HG02943 (cell line): ENCODE measurements around the gene HYAL3.
"Not testable (repeated sequence)": the region's sequence is repeated elsewhere in the genome, so short reads cannot be mapped to it uniquely, and the experiment has no call there.

Experiments
- ATAC-seq: cut with Tn5 transposase; IDR thresholded peaks from one replicate; pipeline ENCODE4 v1.9.1; 2021; ENCODE audit warnings: mild to moderate bottlenecking, low read depth, moderate library complexity; ENCODE audit not compliant: unreplicated experiment

Gene HYAL3

DNA sequence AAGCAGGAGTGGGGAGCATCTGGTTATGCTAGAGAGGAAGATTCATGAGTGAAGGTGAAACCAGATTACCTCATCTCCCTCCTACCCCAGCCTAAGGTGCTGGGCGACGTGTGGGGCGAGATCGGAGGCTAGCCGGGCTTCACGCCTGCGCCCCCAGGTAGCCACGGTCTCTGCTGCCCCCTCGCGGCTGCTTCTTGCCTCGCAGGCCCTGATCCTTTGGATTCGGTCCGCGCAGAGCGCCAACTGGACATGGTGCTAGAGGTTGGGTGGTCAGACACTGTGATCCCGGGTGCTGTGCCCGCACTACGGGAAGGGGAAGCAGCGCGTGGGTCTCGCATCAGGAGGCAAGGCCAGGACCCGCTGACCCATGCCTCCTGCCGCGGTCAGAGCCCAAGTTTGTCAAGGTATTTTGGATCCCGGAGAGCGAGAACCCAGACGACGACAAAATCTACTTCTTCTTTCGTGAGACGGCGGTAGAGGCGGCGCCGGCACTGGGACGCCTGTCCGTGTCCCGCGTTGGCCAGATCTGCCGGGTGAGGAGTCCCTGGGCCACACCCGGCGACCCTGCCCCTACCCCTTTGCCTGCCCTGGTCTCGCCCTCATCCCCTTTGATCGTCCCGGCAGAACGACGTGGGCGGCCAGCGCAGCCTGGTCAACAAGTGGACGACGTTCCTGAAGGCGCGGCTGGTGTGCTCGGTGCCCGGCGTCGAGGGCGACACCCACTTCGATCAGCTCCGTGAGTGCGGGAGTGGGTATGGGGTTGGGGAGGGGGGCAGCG, 26.1 kb downstream of the HYAL3 start:
- no peak for ATAC-seq

DNA sequence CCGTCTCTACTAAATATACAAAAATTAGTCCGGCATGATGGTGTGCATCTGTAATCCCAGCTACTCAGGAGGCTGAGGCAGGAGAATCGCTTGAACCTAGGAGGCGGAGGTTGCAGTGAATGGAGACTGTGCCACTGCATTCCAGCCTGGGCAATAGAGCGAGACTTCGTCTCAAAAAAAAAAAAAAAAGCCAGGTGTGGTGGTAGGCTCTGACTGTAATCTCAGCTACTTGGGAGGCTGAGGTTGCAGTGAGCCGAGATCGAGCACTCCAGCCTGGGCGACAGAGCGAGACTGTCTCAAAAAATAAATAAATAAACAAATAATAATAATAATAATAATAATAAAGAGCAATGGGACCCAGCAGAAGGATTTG, 26.7 kb downstream of the HYAL3 start:
- not testable (repeated sequence) for ATAC-seq

- ATAC-seq = no peak
These were observed 27.8 kb downstream of the HYAL3 start for GRCh38 chr3:50271314-50271936.

GRCh38 chr3:50270422-50271224, 28.6 kb downstream of the HYAL3 start:
- ATAC-seq = no peak

- ATAC-seq = no peak
These were observed 29.2 kb downstream of the HYAL3 start for GRCh38 chr3:50269977-50270413.

DNA sequence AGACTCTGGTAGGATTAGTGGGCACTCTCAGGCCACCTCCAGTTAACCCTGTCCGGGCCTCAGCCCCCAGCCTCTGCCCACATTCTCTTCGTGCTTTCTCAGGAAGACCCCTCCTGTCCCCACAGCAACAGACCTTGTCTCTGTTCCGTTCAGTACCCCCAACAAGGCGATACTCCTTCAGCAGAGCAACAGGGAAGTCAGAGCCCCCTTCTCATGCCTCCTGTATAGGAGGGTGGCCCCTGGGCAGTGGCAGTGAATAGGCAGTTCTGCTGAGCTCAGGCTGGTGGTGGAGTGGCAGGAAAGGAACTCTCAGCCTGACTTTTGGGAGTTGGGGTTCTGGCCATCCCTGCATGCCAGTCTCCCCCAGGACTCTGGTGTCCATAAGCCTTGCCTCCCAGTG, 29.7 kb downstream of the HYAL3 start:
- ATAC-seq = no peak

GRCh38 chr3:50268703-50269451, 30.3 kb downstream of the HYAL3 start, which contains the start of gene SEMA3B:
Gene SEMA3B, plus strand, starts transcription at chr3:50269147. Its CDS starts 94 bp downstream, at chr3:50269241.
- no peak for ATAC-seq

DNA sequence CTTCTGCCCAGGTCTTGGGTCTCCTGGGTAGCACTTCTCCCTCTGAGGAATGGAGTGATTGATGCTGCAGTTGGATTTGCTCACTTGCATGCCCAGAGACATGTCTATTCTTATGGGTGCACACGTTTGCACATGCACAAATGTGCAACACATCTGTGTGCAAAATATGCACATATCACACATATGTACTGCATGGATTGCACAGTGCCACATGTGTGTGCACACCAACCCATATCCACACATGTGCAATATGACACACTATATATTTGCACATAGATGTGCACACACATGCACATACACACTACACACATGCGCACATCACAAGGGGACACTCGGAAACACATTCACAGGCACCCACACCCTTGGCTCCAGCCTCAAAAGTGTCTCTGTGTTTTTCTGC, 30.9 kb downstream of the HYAL3 start:
- ATAC-seq = no peak

DNA sequence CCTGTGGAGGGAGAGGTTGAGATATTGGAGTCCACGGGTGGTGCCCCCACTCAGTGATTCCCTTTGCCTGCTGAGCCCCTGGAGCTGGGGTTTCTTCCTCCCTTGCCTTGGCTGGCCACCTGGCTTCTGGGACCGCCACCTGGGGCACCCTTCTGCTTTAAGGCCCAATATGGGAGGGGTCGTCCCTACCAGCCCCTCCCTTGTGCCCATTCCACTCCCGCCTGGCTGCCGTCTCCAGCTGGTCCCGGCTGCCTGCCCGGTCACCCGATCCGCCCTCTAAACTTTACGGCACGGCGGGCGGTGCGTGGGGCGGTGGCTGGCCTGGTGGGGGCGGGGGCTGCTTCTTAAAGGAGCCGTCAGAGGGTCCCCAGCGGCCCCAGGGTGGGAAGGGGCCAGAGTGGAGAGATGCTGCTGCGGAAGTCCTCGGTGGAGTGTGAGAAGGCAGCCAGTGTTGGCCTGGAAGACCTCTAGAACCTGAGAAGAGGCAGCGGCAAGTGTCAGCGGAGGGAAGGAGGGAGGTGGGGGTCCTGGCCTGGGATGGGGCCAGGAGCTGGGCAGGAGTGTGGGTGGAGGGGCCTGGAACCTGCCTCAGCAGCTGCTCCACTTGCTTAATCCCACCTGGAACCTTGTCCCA, 31.8 kb downstream of the HYAL3 start:
- no peak for ATAC-seq

DNA sequence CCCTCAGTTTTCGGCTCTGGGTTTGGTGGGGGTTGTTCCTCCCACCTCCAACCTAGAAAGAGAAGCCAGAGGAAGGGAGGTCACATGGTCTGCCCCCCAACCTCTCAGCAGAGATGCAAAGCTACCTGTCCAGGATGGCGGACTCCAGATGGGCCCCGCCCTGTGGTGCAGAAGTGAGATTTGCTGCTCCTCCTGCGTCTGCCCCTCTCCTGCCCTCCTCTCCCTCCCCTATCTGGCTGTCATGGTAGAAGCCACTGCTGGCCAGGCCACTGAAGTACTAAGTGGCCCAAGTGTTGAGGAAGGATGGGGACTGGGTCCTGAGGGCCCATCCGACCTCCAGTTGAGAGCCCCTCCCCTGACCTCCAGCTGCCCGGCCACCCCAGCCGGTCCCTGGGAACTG, 32.4 kb downstream of the HYAL3 start:
- ATAC-seq = no peak

GRCh38 chr3:50266017-50266416, 33.2 kb downstream of the HYAL3 start:
- ATAC-seq = no peak

GRCh38 chr3:50265571-50265970, 33.6 kb downstream of the HYAL3 start:
- no peak for ATAC-seq

DNA sequence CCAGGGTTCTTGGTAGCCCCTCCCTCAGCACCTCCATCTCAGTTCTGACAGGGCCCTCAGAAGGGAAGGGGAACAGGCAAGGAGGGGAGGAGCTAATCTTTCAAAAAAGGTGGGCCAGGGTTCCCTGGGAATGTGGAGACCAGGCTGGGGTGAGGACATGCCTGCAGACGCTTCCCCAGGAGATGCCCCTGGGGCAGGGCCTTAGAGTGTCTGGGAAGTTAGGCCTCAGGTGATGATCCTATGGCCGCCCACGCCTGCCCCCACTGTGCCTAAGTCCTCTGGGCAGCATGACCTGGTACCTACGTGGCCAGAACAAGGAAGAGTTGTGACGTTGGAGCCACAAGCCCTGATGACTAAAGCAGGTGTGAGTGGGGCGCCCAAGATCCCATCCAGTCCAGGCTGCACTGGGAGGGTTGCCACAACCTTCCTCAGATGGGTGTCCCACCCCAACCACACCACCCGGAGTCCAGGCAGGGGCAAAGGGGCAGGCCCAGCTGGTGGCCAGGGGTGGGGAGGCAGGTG, 34.2 kb downstream of the HYAL3 start:
- ATAC-seq = no peak

DNA sequence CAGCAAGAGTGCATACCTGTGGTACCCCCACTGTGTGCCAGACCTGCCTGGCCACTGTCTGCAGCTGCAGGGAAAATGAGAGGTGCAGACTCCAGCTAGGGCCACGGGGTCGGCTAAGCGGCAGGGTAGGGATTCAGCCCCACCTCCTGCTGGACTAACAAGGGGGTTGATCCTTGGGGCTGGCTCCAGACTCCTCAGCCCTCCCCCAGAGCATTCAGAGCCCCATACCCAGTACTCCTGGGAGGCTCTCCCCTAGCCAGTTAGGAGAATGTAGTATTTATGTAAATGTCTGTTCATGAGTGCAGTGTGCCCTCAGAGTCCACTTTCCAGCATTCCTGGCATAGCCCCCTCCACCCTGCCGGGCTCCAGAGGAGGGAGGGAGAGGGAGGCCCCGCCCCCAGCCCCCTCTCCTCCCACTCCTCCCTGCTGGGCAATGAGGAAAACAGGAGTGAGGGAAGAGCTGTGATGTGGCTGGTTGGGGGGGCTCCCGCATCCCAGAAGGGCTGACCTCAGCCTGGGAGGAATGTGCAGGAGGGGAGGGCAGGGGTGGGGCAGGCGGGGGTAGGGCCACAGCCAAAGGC, 34.7 kb downstream of the HYAL3 start:
- ATAC-seq = no peak

DNA sequence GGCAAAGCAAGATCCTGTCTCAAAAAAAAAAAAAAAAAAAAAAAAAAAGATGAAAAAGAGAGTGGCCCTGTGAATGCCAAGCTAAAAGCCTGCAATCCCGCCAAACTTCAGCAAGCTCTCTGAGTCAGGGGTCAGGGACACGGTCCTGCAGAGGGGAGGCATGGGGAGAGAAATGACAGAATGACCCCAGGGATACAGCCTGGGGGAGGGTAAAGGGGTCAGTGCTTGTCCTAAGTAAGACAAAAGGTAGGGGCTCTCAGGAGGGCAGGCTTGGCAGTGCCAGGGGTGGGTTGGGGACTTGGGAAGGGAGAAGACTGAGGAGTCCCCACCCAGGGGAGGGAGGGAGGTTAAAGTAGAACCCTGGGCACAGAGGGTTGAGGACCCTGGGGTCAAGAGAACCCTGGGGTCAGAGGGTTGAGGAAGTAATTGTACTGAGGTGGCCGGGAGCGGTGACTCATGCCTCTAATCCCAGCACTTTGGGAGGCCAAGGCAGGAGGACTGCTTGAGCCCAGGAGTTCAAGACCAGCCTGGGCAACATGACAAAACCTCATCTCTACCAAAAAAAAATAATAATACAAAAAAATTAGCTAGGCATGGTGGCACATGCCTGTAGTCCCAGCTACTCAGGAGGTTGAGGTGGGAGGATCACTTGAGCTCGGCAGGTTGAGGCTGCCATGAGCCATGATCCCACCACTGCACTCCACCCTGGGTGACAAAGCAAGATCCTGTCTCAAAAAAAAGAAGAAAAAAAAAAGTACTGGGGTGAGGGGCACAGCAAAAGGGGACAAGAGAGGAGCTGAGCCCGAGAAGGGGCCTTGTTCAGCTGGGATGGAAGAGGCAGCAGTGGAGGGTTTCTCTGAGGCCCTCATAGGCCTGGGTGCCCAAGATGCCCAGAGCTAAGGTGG, 35.5 kb downstream of the HYAL3 start:
- ATAC-seq = no peak

GRCh38 chr3:50262778-50263177, 36.4 kb downstream of the HYAL3 start:
- ATAC-seq = no peak

DNA sequence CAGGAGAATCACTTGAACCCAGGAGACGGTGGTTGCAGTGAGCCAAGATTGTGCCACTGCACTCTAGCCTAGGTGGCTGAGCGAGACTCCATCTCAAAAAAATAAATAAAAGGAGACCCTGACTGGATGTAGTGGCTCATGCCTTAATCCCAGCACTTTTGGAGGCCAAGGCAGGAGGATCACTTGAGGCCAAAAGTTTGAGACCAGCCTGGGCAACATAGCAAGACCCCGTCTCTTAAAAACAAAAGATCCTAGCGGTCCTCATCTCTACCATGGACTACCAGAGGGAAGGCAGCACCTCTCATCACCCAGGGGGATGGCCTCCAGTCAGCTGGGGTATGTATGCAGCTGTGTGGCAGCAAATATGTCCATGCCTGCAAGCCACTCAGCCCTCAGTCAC, 37.0 kb downstream of the HYAL3 start:
- ATAC-seq = not testable (repeated sequence)

DNA sequence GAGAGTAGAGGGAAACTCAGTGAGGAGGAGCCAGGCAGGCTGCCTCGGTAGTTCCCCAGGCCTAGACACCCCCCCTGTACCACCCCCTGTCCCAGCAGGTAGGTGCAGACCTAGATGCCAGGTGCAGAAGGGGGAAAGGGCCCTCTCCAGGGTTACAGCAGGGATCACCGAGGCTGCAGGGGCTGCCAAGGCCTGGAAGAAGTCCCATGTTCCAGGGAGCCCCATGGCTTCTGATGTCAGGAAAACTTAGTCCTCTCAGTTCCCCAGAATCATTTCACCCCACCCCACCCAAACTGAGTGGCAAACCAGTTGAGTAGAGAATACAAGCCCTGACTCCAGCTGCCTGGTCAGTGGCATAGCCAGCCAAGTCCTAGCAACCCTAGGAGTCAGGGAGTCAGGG, 37.7 kb downstream of the HYAL3 start:
- ATAC-seq = no peak
